B cell (primary cell): ENCODE data around the gene PRDM5. TPM values are rescaled to one million over a fixed set of nuclear protein-coding genes. Genes with fewer than 3 reads are reported as not detected.

Source experiments
- ATAC-seq: fragments of 200-7000 bp; cut with Tn5 transposase; one replicate; pipeline ENCODE4 v1.10.0; 2021; ENCODE audit warnings: low read depth, mild to moderate bottlenecking, moderate number of reproducible peaks, moderate library complexity
- CTCF ChIA-PET: fragments of 350-600 bp; sonication (Branson Sonifier 250); formaldehyde crosslinking; loops from one replicate; lab custom pipeline; 2021; ENCODE audit warnings: antibody characterized with exemption, inconsistent platforms; lab: Charles Lee
- POLR2A ChIA-PET: fragments of 350-600 bp; sonication (Branson Sonifier 250); formaldehyde crosslinking; loops from one replicate; lab custom pipeline; 2021; ENCODE audit warnings: antibody characterized with exemption; lab: Charles Lee
- DNase-seq: peaks from one replicate; pipeline ENCODE4 v3.0.0; 2013
- H2AFZ ChIP-seq: 2 replicates; pipeline ENCODE4 v1.6.1; 2012; ENCODE audit warnings: mild to moderate bottlenecking, low read depth, low read length; ENCODE audit not compliant: insufficient read depth, poor library complexity, severe bottlenecking
- H3K27ac ChIP-seq, 2 donors: 1 replicate in 1 of 2; 2 replicates in 1 of 2; pipeline ENCODE4 v1.5.1; 2012 to 2013; ENCODE audit warnings: low read length in 2 of 2, mild to moderate bottlenecking in 2 of 2, moderate library complexity in 1 of 2
- H3K27me3 ChIP-seq, 4 experiments: fragments of 200-600 bp in 1 of 4; sonication (generic) in 1 of 4; replicated peaks in 1 of 4; 1 replicate in 2 of 4; 2 replicates in 2 of 4; pipeline versions ENCODE4 v1.6.1 to v1.7.0; 2013 to 2016; ENCODE audit warnings: low read length in 3 of 4, mild to moderate bottlenecking in 2 of 4, mixed read lengths in 1 of 4, moderate library complexity in 1 of 4; ENCODE audit not compliant: insufficient read depth in 4 of 4, control insufficient read depth in 3 of 4; ENCODE audit errors: control extremely low read depth in 1 of 4
- H3K36me3 ChIP-seq, 2 experiments: replicated peaks in 1 of 2; 1 replicate in 1 of 2; 2 replicates in 1 of 2; pipeline versions ENCODE4 v1.6.1 to v1.7.1; 2013; ENCODE audit warnings: low read length in 1 of 2; ENCODE audit not compliant: insufficient read depth in 2 of 2, control insufficient read depth in 1 of 2; ENCODE audit errors: control extremely low read depth in 1 of 2, extremely low read depth in 1 of 2
- H3K4me1 ChIP-seq, 2 donors: fragments of 200-600 bp in 1 of 2; sonication (generic) in 1 of 2; 1 replicate in 1 of 2; 2 replicates in 1 of 2; pipeline versions ENCODE4 v1.5.1 to v1.6.1; 2013 to 2017; ENCODE audit warnings: low read length in 2 of 2; ENCODE audit not compliant: control insufficient read depth in 2 of 2, insufficient read depth in 2 of 2
- H3K4me2 ChIP-seq: replicated peaks from 2 replicates; pipeline ENCODE3; 2012; ENCODE audit warnings: mild to moderate bottlenecking, low read depth, low read length; ENCODE audit not compliant: poor library complexity, severe bottlenecking
- H3K4me3 ChIP-seq, 5 experiments: fragments of 200-600 bp in 1 of 5; sonication (generic) in 1 of 5; 1 replicate in 3 of 5; 2 replicates in 2 of 5; pipeline versions ENCODE4 v1.5.1 to v1.7.0; 2011 to 2016; ENCODE audit warnings: low read length in 4 of 5, mild to moderate bottlenecking in 4 of 5, low read depth in 2 of 5, control low read depth in 1 of 5, moderate library complexity in 1 of 5; ENCODE audit not compliant: insufficient read depth in 1 of 5; ENCODE audit errors: control extremely low read depth in 1 of 5, extremely low read depth in 1 of 5
- H3K79me2 ChIP-seq: fragments of 200-600 bp; sonication (generic); one replicate; pipeline ENCODE4 v1.6.0; 2016; ENCODE audit warnings: low read length; ENCODE audit not compliant: control insufficient read depth, insufficient read depth
- H3K9ac ChIP-seq: fragments of 200-600 bp; sonication (generic); 2 replicates; pipeline ENCODE4 v1.6.1; 2017; ENCODE audit warnings: mild to moderate bottlenecking, low read length, moderate library complexity
- H3K9me3 ChIP-seq, 3 donors: one replicate each; pipeline versions ENCODE4 v1.6.1 to v1.7.1; 2013; ENCODE audit warnings: low read length in 2 of 3; ENCODE audit not compliant: control insufficient read depth in 2 of 3, insufficient read depth in 1 of 3; ENCODE audit errors: control extremely low read depth in 1 of 3
- H4K20me1 ChIP-seq: 2 replicates; pipeline ENCODE4 v1.6.0; 2012; ENCODE audit warnings: mild to moderate bottlenecking, low read length; ENCODE audit not compliant: insufficient read depth, control insufficient read depth, poor library complexity, severe bottlenecking
- H3K27ac Mint-ChIP-seq: one replicate; pipeline ENCODE4 v1.8.0; 2021; ENCODE audit warnings: mixed read lengths
- H3K27me3 Mint-ChIP-seq: one replicate; pipeline ENCODE4 v1.8.0; 2021; ENCODE audit warnings: mixed read lengths
- H3K4me1 Mint-ChIP-seq: one replicate; pipeline ENCODE4 v1.8.0; 2021; ENCODE audit warnings: mixed read lengths
- H3K4me3 Mint-ChIP-seq: one replicate; pipeline ENCODE4 v1.8.0; 2021; ENCODE audit warnings: mixed read lengths
- H3K9me3 Mint-ChIP-seq: one replicate; pipeline ENCODE4 v1.8.0; 2022; ENCODE audit warnings: mixed read lengths; ENCODE audit not compliant: insufficient read depth
- CTCF ChIP-seq: fragments of 200-600 bp; IDR thresholded peaks from one replicate; pipeline ENCODE4 v1.8.0; 2022; ENCODE audit warnings: antibody characterized with exemption, mild to moderate bottlenecking
- EZH2 ChIP-seq: IDR thresholded peaks from 2 replicates; pipeline ENCODE4 v1.6.1; 2012; ENCODE audit warnings: borderline replicate concordance, low read depth, mild to moderate bottlenecking, moderate library complexity, low read length; ENCODE audit not compliant: insufficient read depth, poor library complexity, severe bottlenecking
- WGBS: methylation state at CpG from one replicate; pipeline ENCODE4 v1.1.5; 2013; ENCODE audit warnings: missing lambda C conversion rate; ENCODE audit not compliant: insufficient coverage; 5-methylcytosine and 5-hydroxymethylcytosine counted together
- intact Hi-C: fragments of 100-400 bp; cut with micrococcal nuclease; formaldehyde crosslinking; loops from one replicate; pipeline ENCODE4 v1.10.0; 2022
- polyA plus RNA-seq: library from polyadenylated mRNA; depleted of rRNA; stranded (reverse); fragments of >200 nt; gene quantifications from 2 replicates; pipeline ENCODE4 v1.2.3, GENCODE V29; 2012
- total RNA-seq, 2 donors: library from RNA; stranded (reverse); fragments of 120-200 nt in 1 of 2; gene quantifications; 1 replicate in 1 of 2; 2 replicates in 1 of 2; pipeline versions ENCODE4 v1.2.3 to v1.2.4, GENCODE V29; 2013 to 2022

The PRDM5 gene
- total and polyA plus RNA-seq, 2 donors (not counting 1 experiment from before 2014, with no cell fraction given), result not detected

GRCh38 chr4:120853161-120853935 lies 69.2 kb downstream of the PRDM5 start:
- Histone ChIP-seq H3K4me1 (no peaks in the 10 kb centered on the region), H3K4me3 (no peak overlapping the region), H3K9ac (no peak overlapping the region), H3K36me3 (no peaks in the 10 kb centered on the region), H3K9me3 (no peaks in the 10 kb centered on the region), H3K27me3 (no peaks in the 10 kb centered on the region), H3K4me2 (no peak overlapping the region), H2AFZ (no peak overlapping the region), H3K27ac (no peak overlapping the region), H3K79me2 (no peaks in the 10 kb centered on the region), H4K20me1 (no peaks in the 10 kb centered on the region)
- ATAC-seq (no peak), DNase-seq (no peak)
- CTCF ChIA-PET, result no interaction called here
- H3K27ac Mint-ChIP-seq, result no peak overlapping the region
- intact Hi-C loops, result no loop called here
- H3K27me3 Mint-ChIP-seq, result peaks cover 4% of the 10 kb centered on the region
- WGBS, result 100% methylated on average over 1 of the region's 7 CpGs
- POLR2A ChIA-PET, result no interaction called here
- H3K4me3 Mint-ChIP-seq, result no peak overlapping the region
- TF ChIP-seq CTCF (no peak), EZH2 (no peak)
- H3K4me1 Mint-ChIP-seq, result no peaks in the 10 kb centered on the region
- H3K9me3 Mint-ChIP-seq, result no peaks in the 10 kb centered on the region

GRCh38 chr4:120850018-120850599 lies 72.4 kb downstream of the PRDM5 start:
- no peaks in the 10 kb centered on the region for H3K4me1 Mint-ChIP-seq
- no peaks in the 10 kb centered on the region for H3K4me1 ChIP-seq
- CTCF ChIA-PET, result no interaction called here
- ATAC-seq, result no peak
- no peak overlapping the region for H3K4me3 Mint-ChIP-seq
- H3K27me3 ChIP-seq, result no peaks in the 10 kb centered on the region
- H3K27me3 Mint-ChIP-seq, result no peaks in the 10 kb centered on the region
- H3K9me3 ChIP-seq, result no peaks in the 10 kb centered on the region
- H3K9me3 Mint-ChIP-seq, result no peaks in the 10 kb centered on the region
- no peak overlapping the region for H3K27ac ChIP-seq
- H3K4me3 ChIP-seq, result no peak overlapping the region
- no peaks in the 10 kb centered on the region for H3K79me2 ChIP-seq
- H3K27ac Mint-ChIP-seq, result no peak overlapping the region
- intact Hi-C loops, result no loop called here
- H3K36me3 ChIP-seq, result no peaks in the 10 kb centered on the region
- POLR2A ChIA-PET, result no interaction called here
- H2AFZ ChIP-seq, result no peak overlapping the region
- DNase-seq, result no peak
- H3K4me2 ChIP-seq, result no peak overlapping the region
- H3K9ac ChIP-seq, result no peak overlapping the region
- TF ChIP-seq EZH2 (no peak), CTCF (no peak)
- no peaks in the 10 kb centered on the region for H4K20me1 ChIP-seq
- 57% methylated on average over 1 of the region's 3 CpGs for WGBS
